Measurements from ENCODE around the gene SLC6A6.

GRCh38 chr3:14503033-14503705 is 100.8 kb downstream of the SLC6A6 start:
- TF ChIP-seq, protein P1, sequence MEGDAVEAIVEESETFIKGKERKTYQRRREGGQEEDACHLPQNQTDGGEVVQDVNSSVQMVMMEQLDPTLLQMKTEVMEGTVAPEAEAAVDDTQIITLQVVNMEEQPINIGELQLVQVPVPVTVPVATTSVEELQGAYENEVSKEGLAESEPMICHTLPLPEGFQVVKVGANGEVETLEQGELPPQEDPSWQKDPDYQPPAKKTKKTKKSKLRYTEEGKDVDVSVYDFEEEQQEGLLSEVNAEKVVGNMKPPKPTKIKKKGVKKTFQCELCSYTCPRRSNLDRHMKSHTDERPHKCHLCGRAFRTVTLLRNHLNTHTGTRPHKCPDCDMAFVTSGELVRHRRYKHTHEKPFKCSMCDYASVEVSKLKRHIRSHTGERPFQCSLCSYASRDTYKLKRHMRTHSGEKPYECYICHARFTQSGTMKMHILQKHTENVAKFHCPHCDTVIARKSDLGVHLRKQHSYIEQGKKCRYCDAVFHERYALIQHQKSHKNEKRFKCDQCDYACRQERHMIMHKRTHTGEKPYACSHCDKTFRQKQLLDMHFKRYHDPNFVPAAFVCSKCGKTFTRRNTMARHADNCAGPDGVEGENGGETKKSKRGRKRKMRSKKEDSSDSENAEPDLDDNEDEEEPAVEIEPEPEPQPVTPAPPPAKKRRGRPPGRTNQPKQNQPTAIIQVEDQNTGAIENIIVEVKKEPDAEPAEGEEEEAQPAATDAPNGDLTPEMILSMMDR (IDR thresholded peaks at IDR 0.05) = no peak
- TF ChIP-seq, protein P2, sequence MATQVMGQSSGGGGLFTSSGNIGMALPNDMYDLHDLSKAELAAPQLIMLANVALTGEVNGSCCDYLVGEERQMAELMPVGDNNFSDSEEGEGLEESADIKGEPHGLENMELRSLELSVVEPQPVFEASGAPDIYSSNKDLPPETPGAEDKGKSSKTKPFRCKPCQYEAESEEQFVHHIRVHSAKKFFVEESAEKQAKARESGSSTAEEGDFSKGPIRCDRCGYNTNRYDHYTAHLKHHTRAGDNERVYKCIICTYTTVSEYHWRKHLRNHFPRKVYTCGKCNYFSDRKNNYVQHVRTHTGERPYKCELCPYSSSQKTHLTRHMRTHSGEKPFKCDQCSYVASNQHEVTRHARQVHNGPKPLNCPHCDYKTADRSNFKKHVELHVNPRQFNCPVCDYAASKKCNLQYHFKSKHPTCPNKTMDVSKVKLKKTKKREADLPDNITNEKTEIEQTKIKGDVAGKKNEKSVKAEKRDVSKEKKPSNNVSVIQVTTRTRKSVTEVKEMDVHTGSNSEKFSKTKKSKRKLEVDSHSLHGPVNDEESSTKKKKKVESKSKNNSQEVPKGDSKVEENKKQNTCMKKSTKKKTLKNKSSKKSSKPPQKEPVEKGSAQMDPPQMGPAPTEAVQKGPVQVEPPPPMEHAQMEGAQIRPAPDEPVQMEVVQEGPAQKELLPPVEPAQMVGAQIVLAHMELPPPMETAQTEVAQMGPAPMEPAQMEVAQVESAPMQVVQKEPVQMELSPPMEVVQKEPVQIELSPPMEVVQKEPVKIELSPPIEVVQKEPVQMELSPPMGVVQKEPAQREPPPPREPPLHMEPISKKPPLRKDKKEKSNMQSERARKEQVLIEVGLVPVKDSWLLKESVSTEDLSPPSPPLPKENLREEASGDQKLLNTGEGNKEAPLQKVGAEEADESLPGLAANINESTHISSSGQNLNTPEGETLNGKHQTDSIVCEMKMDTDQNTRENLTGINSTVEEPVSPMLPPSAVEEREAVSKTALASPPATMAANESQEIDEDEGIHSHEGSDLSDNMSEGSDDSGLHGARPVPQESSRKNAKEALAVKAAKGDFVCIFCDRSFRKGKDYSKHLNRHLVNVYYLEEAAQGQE (IDR thresholded peaks at IDR 0.05; ENCODE audit: low read depth, low read length) = no peak
- no peak for TF ChIP-seq EP300 (IDR thresholded peaks at IDR 0.05; ENCODE audit: borderline replicate concordance in 1 of 2, low read depth in 1 of 2, low read length in 1 of 2)
- TF ChIP-seq, protein P3, sequence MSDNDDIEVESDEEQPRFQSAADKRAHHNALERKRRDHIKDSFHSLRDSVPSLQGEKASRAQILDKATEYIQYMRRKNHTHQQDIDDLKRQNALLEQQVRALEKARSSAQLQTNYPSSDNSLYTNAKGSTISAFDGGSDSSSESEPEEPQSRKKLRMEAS (IDR thresholded peaks at IDR 0.05; ENCODE audit: low read depth) = no peak

Data from SK-N-SH (cell line).